HepG2 (cell line): ENCODE results near the gene ERFL. TPM values are rescaled to one million over a fixed set of nuclear protein-coding genes. Genes with fewer than 3 reads are reported as not detected.

Experiments
- CENPBD1 ChIP-seq: sonication (generic); formaldehyde crosslinking; IDR thresholded peaks from 2 replicates; pipeline ENCODE4 v1.8.0; 2022; ENCODE audit warnings: missing genetic modification reagents, low read depth, mild to moderate bottlenecking, borderline replicate concordance
- ELF4 ChIP-seq: sonication (generic); formaldehyde crosslinking; IDR thresholded peaks from 2 replicates; pipeline ENCODE4 v1.5.0; 2020; ENCODE audit warnings: missing genetic modification reagents, mild to moderate bottlenecking, moderate library complexity, borderline replicate concordance
- ERF ChIP-seq: IDR thresholded peaks from 2 replicates; pipeline ENCODE4 v1.6.1; 2018; ENCODE audit warnings: missing biosample characterization, missing genetic modification reagents
- FOSL2 ChIP-seq: sonication (generic); formaldehyde crosslinking; IDR thresholded peaks from 2 replicates; pipeline ENCODE4 v1.4.0; 2020; ENCODE audit warnings: missing genetic modification reagents
- KDM4B ChIP-seq: sonication (generic); formaldehyde crosslinking; IDR thresholded peaks from 2 replicates; pipeline ENCODE4 v1.4.0; 2020; ENCODE audit warnings: missing genetic modification reagents
- MAFK ChIP-seq, 2 experiments: IDR thresholded peaks in 1 of 2; conservative IDR thresholded peaks in 1 of 2; 2 replicates each; pipeline ENCODE4 v1.6.1; 2011; ENCODE audit warnings: improper control_type of control experiment in 2 of 2, low read length in 2 of 2
- MLLT10 ChIP-seq: sonication (generic); formaldehyde crosslinking; IDR thresholded peaks from 2 replicates; pipeline ENCODE4 v1.4.0; 2020; ENCODE audit warnings: missing genetic modification reagents
- NCOR1 ChIP-seq: fragments of 200-600 bp; sonication (generic); IDR thresholded peaks from 2 replicates; pipeline ENCODE4 v1.7.0; 2017; ENCODE audit warnings: antibody characterized with exemption, low read length, borderline replicate concordance
- NR2C2 ChIP-seq: sonication (generic); formaldehyde crosslinking; IDR thresholded peaks from 2 replicates; pipeline ENCODE4 v1.4.0; 2020; ENCODE audit warnings: missing genetic modification reagents, mild to moderate bottlenecking, moderate library complexity, borderline replicate concordance
- POGK ChIP-seq: sonication (generic); formaldehyde crosslinking; conservative IDR thresholded peaks from 2 replicates; pipeline ENCODE4 v1.8.0; 2022; ENCODE audit warnings: mild to moderate bottlenecking, moderate library complexity, missing genetic modification reagents
- PREB ChIP-seq: sonication (generic); formaldehyde crosslinking; IDR thresholded peaks from 2 replicates; pipeline ENCODE4 v1.4.0; 2020; ENCODE audit warnings: missing genetic modification reagents
- SKI ChIP-seq: fragments of 450-650 bp; IDR thresholded peaks from one replicate; pipeline ENCODE4 v1.6.1; 2018; ENCODE audit warnings: mild to moderate bottlenecking; ENCODE audit not compliant: partially characterized antibody
- SOX6 ChIP-seq, 2 experiments: fragments of 450-650 bp in 1 of 2; sonication (generic) in 1 of 2; formaldehyde crosslinking in 1 of 2; IDR thresholded peaks; 2 replicates each; pipeline versions ENCODE4 v1.4.0 to v1.6.1; 2017 to 2020; ENCODE audit warnings: antibody characterized with exemption in 1 of 2, mild to moderate bottlenecking in 1 of 2, missing genetic modification reagents in 1 of 2
- TARDBP ChIP-seq: sonication (generic); formaldehyde crosslinking; IDR thresholded peaks from 2 replicates; pipeline ENCODE4 v1.8.0; 2022; ENCODE audit warnings: mild to moderate bottlenecking, missing genetic modification reagents
- TCF12 ChIP-seq, 2 experiments: fragments of 450-650 bp in 1 of 2; sonication (generic) in 1 of 2; formaldehyde crosslinking in 1 of 2; IDR thresholded peaks; 2 replicates each; pipeline versions ENCODE4 v1.6.1 to v1.8.0; 2017 to 2022; ENCODE audit warnings: antibody characterized with exemption in 1 of 2, mild to moderate bottlenecking in 1 of 2, missing genetic modification reagents in 1 of 2, moderate library complexity in 1 of 2
- TSC22D2 ChIP-seq: sonication (generic); formaldehyde crosslinking; IDR thresholded peaks from 2 replicates; pipeline ENCODE4 v1.5.1; 2020; ENCODE audit warnings: missing genetic modification reagents, mild to moderate bottlenecking, borderline replicate concordance
- YEATS2 ChIP-seq: sonication (generic); formaldehyde crosslinking; IDR thresholded peaks from 2 replicates; pipeline ENCODE4 v1.4.0; 2020; ENCODE audit warnings: missing genetic modification reagents, borderline replicate concordance
- ZBTB14 ChIP-seq: sonication (generic); formaldehyde crosslinking; IDR thresholded peaks from 2 replicates; pipeline ENCODE4 v1.4.0; 2020; ENCODE audit warnings: missing genetic modification reagents
- ZBTB34 ChIP-seq: sonication (generic); formaldehyde crosslinking; IDR thresholded peaks from 2 replicates; pipeline ENCODE4 v1.8.0; 2022; ENCODE audit warnings: mild to moderate bottlenecking, missing genetic modification reagents
- ZC3H4 ChIP-seq: sonication (generic); formaldehyde crosslinking; IDR thresholded peaks from 2 replicates; pipeline ENCODE4 v1.4.0; 2020; ENCODE audit warnings: missing genetic modification reagents, borderline replicate concordance
- ZNF251 ChIP-seq: sonication (generic); formaldehyde crosslinking; IDR thresholded peaks from 2 replicates; pipeline ENCODE4 v1.9.0; 2021; ENCODE audit warnings: mild to moderate bottlenecking, missing genetic modification reagents
- ZNF326 ChIP-seq: sonication (generic); formaldehyde crosslinking; IDR thresholded peaks from 2 replicates; pipeline ENCODE4 v1.4.0; 2020; ENCODE audit warnings: missing genetic modification reagents, borderline replicate concordance
- ZSCAN12 ChIP-seq: sonication (generic); formaldehyde crosslinking; IDR thresholded peaks from 2 replicates; pipeline ENCODE4 v1.9.0; 2021; ENCODE audit warnings: mild to moderate bottlenecking, missing genetic modification reagents
- polyA plus RNA-seq, 8 experiments: library from polyadenylated mRNA; depleted of rRNA in 3 of 8; stranded (reverse) in 7 of 8; unstranded in 1 of 8; fragments of >200 nt; fragmentation: Illumina TruSeq in 4 of 8; extraction: Trizol in 4 of 8; gene quantifications; 2 replicates each; pipeline versions ENCODE4 v1.2.1 to v1.2.3, GENCODE V29; 2011 to 2016; ENCODE audit warnings: low read depth in 4 of 8, missing spikeins in 1 of 8, mixed read lengths in 1 of 8; ENCODE audit not compliant: insufficient read depth in 1 of 8
- total RNA-seq, 5 experiments: library from RNA; depleted of rRNA; stranded (reverse); fragments of >200 nt; fragmentation: Illumina TruSeq; extraction: Trizol; gene quantifications; 2 replicates each; pipeline ENCODE4 v1.2.3, GENCODE V29; 2016; ENCODE audit warnings: low read depth in 1 of 5

Gene ERFL
- total and polyA plus RNA-seq, 2 of the 13 experiments (the other 11 are each of a cell fraction or from before 2014, with no cell fraction given) = not detected

- TF ChIP-seq SOX6 (IDR thresholded peaks at IDR 0.05) = no peak
- TF ChIP-seq SOX6 (CRISPR knock-in tag; IDR thresholded peaks at IDR 0.05) = peak; percentile 93
- no peak for TF ChIP-seq KDM4B
- no peak for TF ChIP-seq MAFK (conservative IDR thresholded peaks at IDR 0.05 in 1 of 2, IDR thresholded peaks at IDR 0.05 in 1 of 2; ENCODE audit: low read length in 2 of 2)
- no peak for TF ChIP-seq ZC3H4 (CRISPR knock-in tag)
- no peak for TF ChIP-seq MLLT10 (CRISPR knock-in tag)
- no peak for TF ChIP-seq TCF12 (IDR thresholded peaks at IDR 0.05)
- TF ChIP-seq TCF12 (CRISPR knock-in tag; IDR thresholded peaks at IDR 0.05) = peak; percentile 71; the same call in 1 of the 2 replicates
- no peak for TF ChIP-seq ZSCAN12 (CRISPR knock-in tag)
- no peak for TF ChIP-seq TSC22D2 (CRISPR knock-in tag)
- TF ChIP-seq ZBTB14 (CRISPR knock-in tag) = no peak
- TF ChIP-seq ELF4 (CRISPR knock-in tag) = no peak
- no peak for TF ChIP-seq ZNF326
- TF ChIP-seq CENPBD1 (CRISPR knock-in tag) = no peak
- no peak for TF ChIP-seq SKI
- TF ChIP-seq TARDBP (CRISPR knock-in tag) = peak; percentile 63; the same call in 1 of the 2 replicates
- TF ChIP-seq PREB = no peak
- peak; percentile 51 for TF ChIP-seq FOSL2
- TF ChIP-seq ZNF251 (CRISPR knock-in tag) = no peak
- TF ChIP-seq ERF (CRISPR knock-in tag) = peak; percentile 85
- no peak for TF ChIP-seq ZBTB34
- TF ChIP-seq POGK (CRISPR knock-in tag) = peak; percentile 79; the same call in 1 of the 2 replicates
- TF ChIP-seq NR2C2 = no peak
- TF ChIP-seq YEATS2 (CRISPR knock-in tag) = peak; percentile 55; the same call in 1 of the 2 replicates
- peak; percentile 55; the same call in 1 of the 2 replicates for TF ChIP-seq NCOR1
Measured at GRCh38 chr19:41904118-41904870, 24.0 kb downstream of the ERFL start (continued).
